Uterus (tissue), 2 donors: Measurements from ENCODE around the gene LALBA.

Experiments
- POLR2A ChIP-seq, 2 donors: fragments of 450-650 bp; IDR thresholded peaks; one replicate each; pipeline ENCODE4 v1.6.1; 2016; ENCODE audit warnings: antibody characterized with exemption in 2 of 2, mild to moderate bottlenecking in 1 of 2, moderate library complexity in 1 of 2
- TF ChIP-seq, protein P1 (sequence below), 4 experiments: fragments of 200-600 bp in 2 of 4; fragments of 450-650 bp in 2 of 4; sonication (generic) in 2 of 4; IDR thresholded peaks; one replicate each; pipeline ENCODE4 v1.5.1; 2016 to 2019; ENCODE audit warnings: antibody characterized with exemption in 4 of 4, mild to moderate bottlenecking in 2 of 4, moderate library complexity in 1 of 4

DNA sequence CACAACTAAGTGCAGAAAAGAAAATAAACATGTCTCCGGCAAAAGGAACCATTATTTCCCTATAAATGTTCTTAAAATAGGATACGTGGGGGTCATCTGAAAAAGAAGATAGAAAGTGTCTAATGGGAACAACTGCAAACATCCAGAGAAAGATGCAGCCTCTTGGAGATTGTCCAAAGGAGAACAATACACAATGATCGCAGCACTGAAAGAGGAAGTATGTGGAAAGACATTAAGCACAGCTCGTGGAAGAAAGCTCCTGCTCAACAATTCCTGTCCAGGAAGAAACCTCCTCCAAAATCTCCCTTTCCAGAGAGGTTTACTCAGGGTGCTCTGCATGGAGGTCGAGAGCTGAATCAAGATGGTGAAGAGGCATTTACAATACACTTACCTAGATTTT lies 2.5 kb upstream of the LALBA start:
- TF ChIP-seq, protein P1, sequence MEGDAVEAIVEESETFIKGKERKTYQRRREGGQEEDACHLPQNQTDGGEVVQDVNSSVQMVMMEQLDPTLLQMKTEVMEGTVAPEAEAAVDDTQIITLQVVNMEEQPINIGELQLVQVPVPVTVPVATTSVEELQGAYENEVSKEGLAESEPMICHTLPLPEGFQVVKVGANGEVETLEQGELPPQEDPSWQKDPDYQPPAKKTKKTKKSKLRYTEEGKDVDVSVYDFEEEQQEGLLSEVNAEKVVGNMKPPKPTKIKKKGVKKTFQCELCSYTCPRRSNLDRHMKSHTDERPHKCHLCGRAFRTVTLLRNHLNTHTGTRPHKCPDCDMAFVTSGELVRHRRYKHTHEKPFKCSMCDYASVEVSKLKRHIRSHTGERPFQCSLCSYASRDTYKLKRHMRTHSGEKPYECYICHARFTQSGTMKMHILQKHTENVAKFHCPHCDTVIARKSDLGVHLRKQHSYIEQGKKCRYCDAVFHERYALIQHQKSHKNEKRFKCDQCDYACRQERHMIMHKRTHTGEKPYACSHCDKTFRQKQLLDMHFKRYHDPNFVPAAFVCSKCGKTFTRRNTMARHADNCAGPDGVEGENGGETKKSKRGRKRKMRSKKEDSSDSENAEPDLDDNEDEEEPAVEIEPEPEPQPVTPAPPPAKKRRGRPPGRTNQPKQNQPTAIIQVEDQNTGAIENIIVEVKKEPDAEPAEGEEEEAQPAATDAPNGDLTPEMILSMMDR (IDR thresholded peaks at IDR 0.05): no peak
- no peak for TF ChIP-seq POLR2A (IDR thresholded peaks at IDR 0.05)
